Psoas muscle (tissue), 8 donors: ENCODE results near the gene TCF19. TPM values are rescaled to one million over a fixed set of nuclear protein-coding genes. Genes with fewer than 3 reads are reported as not detected.
A peak's percentile ranks its signal among the peaks of the same experiment; 100 is the strongest.

ENCODE experiments used
- ATAC-seq, 4 donors: fragments of 200-7000 bp; cut with Tn5 transposase; one replicate each; pipeline ENCODE4 v1.9.1; 2020; ENCODE audit warnings: moderate library complexity in 3 of 4, mild to moderate bottlenecking in 2 of 4
- DNase-seq, 2 donors: peaks; one replicate each; pipeline ENCODE4 v3.0.0-alpha.2; 2020
- H3K27ac ChIP-seq: fragments of 200-600 bp; one replicate; pipeline ENCODE4 v1.8.0; 2022
- H3K27me3 ChIP-seq, 3 donors: fragments of 200-600 bp in 1 of 3; one replicate each; pipeline versions ENCODE4 v1.6.1 to v1.8.0; 2013 to 2022; ENCODE audit warnings: low read length in 2 of 3, mild to moderate bottlenecking in 2 of 3, moderate library complexity in 1 of 3; ENCODE audit not compliant: insufficient read depth in 3 of 3
- H3K36me3 ChIP-seq, 2 donors: fragments of 200-600 bp in 1 of 2; one replicate each; pipeline versions ENCODE4 v1.6.1 to v1.8.0; 2013 to 2022; ENCODE audit warnings: low read depth in 1 of 2, mild to moderate bottlenecking in 1 of 2, moderate library complexity in 1 of 2; ENCODE audit not compliant: insufficient read depth in 1 of 2
- H3K4me1 ChIP-seq: fragments of 200-600 bp; one replicate; pipeline ENCODE4 v1.8.0; 2022
- H3K4me3 ChIP-seq: fragments of 200-600 bp; one replicate; pipeline ENCODE4 v1.8.0; 2022; ENCODE audit warnings: mild to moderate bottlenecking
- H3K9me3 ChIP-seq: fragments of 200-600 bp; one replicate; pipeline ENCODE4 v1.8.0; 2022
- WGBS, 3 donors: extraction: QIAGEN DNeasy Blood & Tissue Kit; methylation state at CpG; one replicate each; pipeline versions ENCODE4 v1.1.6 to v1.1.7; 2013; 5-methylcytosine and 5-hydroxymethylcytosine counted together
- intact Hi-C, 2 donors: fragments of 100-400 bp; cut with DNase I; formaldehyde crosslinking; loops; one replicate each; pipeline versions ENCODE4 v1.11.0 to v1.14.2; 2022
- polyA plus RNA-seq, 3 donors: library from polyadenylated mRNA; stranded (reverse); fragments of 200-250 nt; gene quantifications; one replicate each; pipeline ENCODE4 v1.2.3, GENCODE V29; 2013
- total RNA-seq, 4 donors: library from RNA; stranded (reverse); fragmentation: NEBNext Ultra II Directional in 2 of 4; extraction: Animal tissue kit (Norgen Biotek cat#: 25700) in 2 of 4; gene quantifications; one replicate each; pipeline versions ENCODE4 v1.2.1 to v1.2.4, GENCODE V29; 2021 to 2023
- TF ChIP-seq, protein P1 (sequence below): fragments of 200-600 bp; IDR thresholded peaks from one replicate; pipeline ENCODE4 v1.8.0; 2022; ENCODE audit warnings: antibody characterized with exemption
- donor health status: healthy with polysubstance abuse.
- donor health status: DM: no; HTN: no; CAD: no; lungs with moderate emphysema.
- donor health status: Bipolar disorder and iron deficiency.
- donor health status: healthy.
- donor health status: DM: yes; HTN: yes; CAD: no.
- donor health status: DM: no; HTN: no; CAD: no.
- donor health status: DM: no; HTN: no; CAD: no.
- donor health status: DM: yes; HTN: yes; CAD: no.

Gene TCF19
- total and polyA plus RNA-seq, 7 donors: 1.4 to 4.8 (median 1.8) TPM

DNA sequence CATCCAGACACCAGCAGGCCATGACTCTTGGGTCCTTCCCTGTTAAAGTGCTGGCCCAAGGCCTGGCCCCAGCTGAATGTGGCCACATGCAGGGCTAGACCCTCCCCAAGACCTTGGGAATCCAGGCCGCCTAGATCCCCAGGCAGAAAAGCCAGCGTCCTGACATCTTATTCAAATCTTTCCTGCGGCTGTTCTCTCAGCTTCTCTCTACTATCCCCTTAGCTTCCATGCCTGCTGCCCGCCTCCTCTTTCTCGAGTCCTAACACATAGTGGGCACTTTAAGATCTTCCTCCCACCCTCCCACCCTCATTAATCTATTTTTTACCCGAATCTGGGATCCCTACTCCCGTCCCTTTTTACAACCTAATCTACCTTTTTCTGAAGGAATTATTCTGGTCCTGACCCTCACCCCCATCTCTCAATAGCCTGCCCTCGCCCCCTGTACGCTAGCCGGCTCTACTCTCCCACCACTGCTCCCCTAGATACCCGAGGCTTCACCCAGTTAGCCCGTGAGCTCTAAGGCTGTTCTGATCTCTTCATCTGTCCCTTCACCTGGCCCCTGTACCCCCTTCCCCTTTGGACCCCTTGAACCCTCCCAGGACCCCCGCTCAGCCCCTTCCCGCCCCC, 763 bp upstream of the TCF19 start, which contains the start of gene CCHCR1:
Gene CCHCR1 (minus strand): TSS at position 290 of the 627 bp plus-strand sequence. CDS start 202 bp downstream, at position 88.
- no peak for DNase-seq
- Histone ChIP-seq H3K4me3 (peak within 1 kb of the TSS; percentile 81), H3K27ac (peak within 1 kb of the TSS; percentile 63), H3K4me1 (peaks cover 6% of the 10 kb centered on the region), H3K36me3 (peaks cover 0 to 33% of the 10 kb centered on the region in 2 donors), H3K9me3 (no peaks in the 10 kb centered on the region), H3K27me3 (no peaks in the 10 kb centered on the region)
- intact Hi-C loops: no loop called here
- peak in 1 of 4 donors; percentile 52 for ATAC-seq
- TF ChIP-seq, protein P1, sequence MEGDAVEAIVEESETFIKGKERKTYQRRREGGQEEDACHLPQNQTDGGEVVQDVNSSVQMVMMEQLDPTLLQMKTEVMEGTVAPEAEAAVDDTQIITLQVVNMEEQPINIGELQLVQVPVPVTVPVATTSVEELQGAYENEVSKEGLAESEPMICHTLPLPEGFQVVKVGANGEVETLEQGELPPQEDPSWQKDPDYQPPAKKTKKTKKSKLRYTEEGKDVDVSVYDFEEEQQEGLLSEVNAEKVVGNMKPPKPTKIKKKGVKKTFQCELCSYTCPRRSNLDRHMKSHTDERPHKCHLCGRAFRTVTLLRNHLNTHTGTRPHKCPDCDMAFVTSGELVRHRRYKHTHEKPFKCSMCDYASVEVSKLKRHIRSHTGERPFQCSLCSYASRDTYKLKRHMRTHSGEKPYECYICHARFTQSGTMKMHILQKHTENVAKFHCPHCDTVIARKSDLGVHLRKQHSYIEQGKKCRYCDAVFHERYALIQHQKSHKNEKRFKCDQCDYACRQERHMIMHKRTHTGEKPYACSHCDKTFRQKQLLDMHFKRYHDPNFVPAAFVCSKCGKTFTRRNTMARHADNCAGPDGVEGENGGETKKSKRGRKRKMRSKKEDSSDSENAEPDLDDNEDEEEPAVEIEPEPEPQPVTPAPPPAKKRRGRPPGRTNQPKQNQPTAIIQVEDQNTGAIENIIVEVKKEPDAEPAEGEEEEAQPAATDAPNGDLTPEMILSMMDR: no peak
- 5 to 6% (median 6%) methylated on average over 14 of the region's 14 CpGs for WGBS, 3 donors

DNA sequence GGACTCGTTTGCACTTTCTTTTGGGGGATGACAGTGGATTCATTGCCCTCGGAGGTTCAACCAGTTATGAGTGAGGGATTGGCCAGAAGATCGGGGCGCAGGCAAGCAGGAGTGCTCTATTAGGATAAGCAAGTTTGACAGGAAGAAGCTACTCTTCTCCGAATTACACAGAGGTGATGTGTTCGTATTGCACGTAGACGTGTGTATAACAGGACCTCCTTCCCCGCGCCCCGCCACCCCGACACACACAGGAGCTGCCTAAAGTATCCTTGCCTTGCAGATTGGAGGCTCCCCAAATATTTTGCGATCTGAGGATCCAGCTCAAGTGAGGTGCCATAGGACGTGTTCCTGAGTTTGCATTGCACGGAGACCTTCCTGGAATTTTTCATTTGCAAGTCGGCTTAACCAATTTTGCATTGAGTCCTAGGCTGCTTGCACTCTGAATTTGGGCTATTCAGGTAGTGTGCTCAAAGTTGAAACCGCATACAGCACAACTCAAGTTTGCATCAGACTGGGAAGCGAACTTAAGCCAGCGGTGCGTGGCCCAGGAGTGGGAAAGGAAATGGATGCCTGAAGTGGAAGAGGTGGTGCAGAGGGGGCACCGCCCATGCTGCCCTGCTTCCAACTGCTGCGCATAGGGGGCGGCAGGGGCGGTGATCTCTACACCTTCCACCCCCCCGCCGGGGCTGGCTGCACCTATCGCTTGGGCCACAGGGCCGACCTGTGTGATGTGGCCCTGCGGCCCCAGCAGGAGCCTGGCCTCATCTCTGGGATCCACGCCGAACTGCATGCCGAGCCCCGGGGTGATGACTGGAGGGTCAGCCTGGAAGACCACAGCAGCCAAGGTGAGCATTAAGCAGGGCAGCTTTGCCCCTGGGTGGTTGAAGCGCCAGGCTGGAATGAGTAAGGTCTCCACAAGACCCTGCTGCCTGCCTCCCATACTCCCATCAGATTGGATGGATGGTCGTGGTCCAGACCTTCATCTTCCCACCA, 770 bp downstream of the TCF19 start:
- H3K4me1 ChIP-seq: peaks cover 6% of the 10 kb centered on the region
- intact Hi-C loops: no loop called here
- WGBS, 3 donors: 21 to 23% (median 22%) methylated on average over 33 to 35 of the region's 35 CpGs
- no peak for ATAC-seq
- H3K4me3 ChIP-seq: peak overlapping the region; percentile 81
- DNase-seq: no peak
- peaks cover 0 to 27% of the 10 kb centered on the region in 2 donors for H3K36me3 ChIP-seq
- no peaks in the 10 kb centered on the region for H3K27me3 ChIP-seq
- TF ChIP-seq, protein P1: no peak
- H3K9me3 ChIP-seq: no peaks in the 10 kb centered on the region
- H3K27ac ChIP-seq: no peak overlapping the region

DNA sequence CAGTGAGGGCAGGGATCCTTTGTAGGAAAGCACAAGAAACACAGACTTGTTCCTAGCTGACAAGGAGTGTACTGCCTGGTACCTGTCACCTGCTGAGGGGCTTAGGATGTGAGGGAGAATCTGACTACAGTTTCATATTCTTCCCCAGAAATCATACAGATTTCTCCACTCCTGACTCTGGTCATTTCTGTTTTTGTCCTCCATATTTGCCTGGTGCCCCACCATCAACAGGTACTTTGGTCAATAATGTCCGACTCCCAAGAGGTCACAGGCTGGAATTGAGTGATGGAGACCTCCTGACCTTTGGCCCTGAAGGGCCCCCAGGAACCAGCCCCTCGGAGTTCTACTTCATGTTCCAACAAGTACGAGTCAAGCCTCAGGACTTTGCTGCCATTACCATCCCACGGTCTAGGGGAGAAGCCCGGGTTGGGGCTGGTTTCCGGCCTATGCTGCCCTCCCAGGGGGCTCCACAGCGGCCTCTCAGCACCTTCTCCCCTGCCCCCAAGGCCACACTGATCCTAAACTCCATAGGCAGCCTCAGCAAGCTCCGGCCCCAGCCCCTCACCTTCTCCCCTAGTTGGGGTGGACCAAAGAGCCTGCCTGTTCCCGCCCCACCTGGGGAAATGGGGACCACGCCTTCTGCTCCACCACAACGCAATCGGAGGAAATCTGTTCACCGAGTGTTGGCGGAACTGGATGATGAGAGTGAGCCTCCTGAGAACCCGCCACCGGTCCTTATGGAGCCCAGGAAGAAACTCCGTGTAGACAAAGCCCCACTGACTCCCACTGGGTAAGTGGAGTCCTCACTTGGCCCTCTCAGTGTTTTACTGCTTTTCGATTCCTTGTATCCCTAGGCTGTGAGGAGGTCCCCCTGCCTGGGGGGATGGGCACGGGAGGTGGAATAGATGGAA, 3.1 kb downstream of the TCF19 start:
- peaks cover 6% of the 10 kb centered on the region for H3K4me1 ChIP-seq
- intact Hi-C loops: no loop called here
- ATAC-seq (no peak), DNase-seq (no peak)
- H3K9me3 ChIP-seq: no peaks in the 10 kb centered on the region
- 87 to 90% (median 89%) methylated on average over 19 of the region's 19 CpGs for WGBS, 3 donors
- no peak overlapping the region for H3K27ac ChIP-seq
- peaks cover 0 to 5% of the 10 kb centered on the region in 2 donors for H3K36me3 ChIP-seq
- TF ChIP-seq, protein P1: no peak
- H3K27me3 ChIP-seq: no peaks in the 10 kb centered on the region
- no peak overlapping the region for H3K4me3 ChIP-seq

DNA sequence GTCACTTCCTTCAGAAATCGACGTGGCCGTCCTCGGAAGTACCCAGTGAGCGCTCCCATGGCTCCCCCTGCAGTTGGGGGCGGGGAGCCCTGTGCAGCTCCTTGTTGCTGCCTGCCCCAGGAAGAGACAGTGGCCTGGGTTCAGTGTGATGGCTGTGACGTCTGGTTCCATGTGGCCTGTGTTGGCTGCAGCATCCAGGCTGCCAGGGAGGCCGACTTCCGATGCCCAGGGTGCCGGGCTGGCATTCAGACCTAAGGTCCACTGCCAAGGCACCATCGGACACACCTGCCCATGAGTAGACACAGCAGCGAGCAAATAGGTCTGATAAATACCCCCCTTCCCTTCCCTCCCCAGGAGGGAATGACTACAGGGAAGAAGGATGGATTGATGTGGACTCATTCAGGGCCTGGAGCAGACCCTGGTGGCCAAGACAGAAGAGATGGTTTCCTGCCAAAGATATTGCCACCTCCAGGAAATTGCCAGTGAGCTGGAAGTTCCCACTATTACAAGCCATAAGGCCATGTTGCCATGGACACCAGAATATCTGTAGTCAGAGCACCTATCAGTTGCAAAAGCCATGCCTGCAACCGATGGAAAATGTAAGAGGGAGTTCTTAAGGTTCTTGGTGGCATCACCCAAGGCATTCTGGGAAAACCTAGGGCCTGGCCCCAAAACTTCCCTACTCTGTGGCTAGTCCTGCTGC, 4.2 kb downstream of the TCF19 start:
- WGBS, 3 donors: 79 to 90% (median 83%) methylated on average over 13 of the region's 13 CpGs
- H3K4me3 ChIP-seq: no peak overlapping the region
- no peak for ATAC-seq

More for the DNA sequence above, 4.2 kb downstream of the TCF19 start:
- intact Hi-C loops: no loop called here
- Histone ChIP-seq H3K4me1 (peaks cover 6% of the 10 kb centered on the region), H3K27me3 (no peaks in the 10 kb centered on the region), H3K27ac (no peak overlapping the region), H3K9me3 (no peaks in the 10 kb centered on the region), H3K36me3 (peaks cover 0 to 4% of the 10 kb centered on the region in 2 donors)
- no peak for DNase-seq
- TF ChIP-seq, protein P1: no peak
